Testis (tissue), 5 donors: ENCODE data around the gene SCN11A. TPM values are rescaled to one million over a fixed set of nuclear protein-coding genes. Genes with fewer than 3 reads are reported as not detected.

Experiments
- DNase-seq: peaks from one replicate; pipeline ENCODE4 v3.0.0-alpha.2; 2019
- H3K27ac ChIP-seq, 2 donors: fragments of 200-600 bp; sonication (generic); one replicate each; pipeline ENCODE4 v1.5.1; 2019
- H3K27me3 ChIP-seq: fragments of 200-600 bp; sonication (generic); one replicate; pipeline ENCODE4 v1.5.1; 2019
- H3K36me3 ChIP-seq: fragments of 200-600 bp; sonication (generic); one replicate; pipeline ENCODE4 v1.5.1; 2017; ENCODE audit warnings: low read depth; ENCODE audit errors: missing control alignments
- H3K4me1 ChIP-seq: fragments of 200-600 bp; sonication (generic); one replicate; pipeline ENCODE4 v1.5.1; 2019
- H3K4me3 ChIP-seq, 2 donors: fragments of 200-600 bp; sonication (generic); one replicate each; pipeline ENCODE4 v1.5.1; 2017 to 2019
- H3K9me3 ChIP-seq: fragments of 200-600 bp; sonication (generic); one replicate; pipeline ENCODE4 v1.5.1; 2017
- CTCF ChIP-seq, 3 experiments: fragments of 450-650 bp in 2 of 3; fragments of 200-600 bp in 1 of 3; sonication (generic) in 1 of 3; IDR thresholded peaks; one replicate each; pipeline ENCODE4 v1.5.1; 2016 to 2019; ENCODE audit warnings: antibody characterized with exemption in 3 of 3, mild to moderate bottlenecking in 2 of 3, moderate library complexity in 1 of 3
- POLR2A ChIP-seq: fragments of 450-650 bp; IDR thresholded peaks from one replicate; pipeline ENCODE4 v1.6.1; 2017; ENCODE audit warnings: antibody characterized with exemption, mild to moderate bottlenecking, moderate library complexity
- WGBS, 2 donors: methylation state at CpG; one replicate each; pipeline ENCODE4 v1.1.5; 2018; 5-methylcytosine and 5-hydroxymethylcytosine counted together
- intact Hi-C: fragments of 100-400 bp; cut with DNase I; formaldehyde crosslinking; loops from one replicate; pipeline ENCODE4 v1.15.1; 2023; ENCODE audit warnings: low total_unique reads
- long read RNA-seq, 2 donors: transcript quantifications; one replicate each; lab custom pipeline, GENCODE V29; 2026
- polyA plus RNA-seq: library from polyadenylated mRNA; stranded (reverse); fragments of 350-450 nt; fragmentation: Illumina TruSeq; extraction: RNeasy Lipid Tissue Mini Kit (QIAGEN cat#74804); gene quantifications from one replicate; pipeline ENCODE4 v1.2.3, GENCODE V29; 2014; ENCODE audit warnings: low read depth, low replicate concordance; ENCODE audit not compliant: insufficient read depth
- total RNA-seq, 2 donors: library from RNA; depleted of rRNA; stranded (reverse); fragments of >200 nt; gene quantifications; one replicate each; pipeline ENCODE4 v1.2.3, GENCODE V29; 2016

Gene SCN11A
- total RNA-seq = 1 to 10 TPM; 3.0 to 3.5 TPM
- polyA plus RNA-seq = 1.8 TPM
- long read RNA-seq, donor 1 = 0 reads
- long read RNA-seq, donor 2 = 0 reads

GRCh38 chr3:39051649-39052561 is at the start of gene SCN11A, which contains the start of gene WDR48:
Gene SCN11A (minus strand): TSS chr3:39051944. CDS start chr3:38950362, 101,582 bp downstream.
Gene WDR48 (plus strand): TSS chr3:39052016. CDS start chr3:39052026, 10 bp downstream.
- Histone ChIP-seq H3K27ac (peak within 1 kb of the TSS; percentile 91 to 98), H3K36me3 (no peaks in the 10 kb centered on the region), H3K27me3 (no peaks in the 10 kb centered on the region), H3K4me1 (peaks cover 12% of the 10 kb centered on the region), H3K4me3 (peak within 1 kb of the TSS; percentile 91 to 99), H3K9me3 (no peaks in the 10 kb centered on the region)
- 0% methylated on average over 23 to 68 of the region's 68 CpGs for WGBS, 2 donors
- intact Hi-C loops = no loop called here
- TF ChIP-seq POLR2A (peak; percentile 64), CTCF (IDR thresholded peaks at IDR 0.05) (no peak)
- peak; percentile 98 for DNase-seq

- DNase-seq = no peak
- Histone ChIP-seq H3K4me3 (no peak overlapping the region), H3K9me3 (no peaks in the 10 kb centered on the region), H3K36me3 (no peaks in the 10 kb centered on the region), H3K27ac (no peak overlapping the region), H3K4me1 (peaks cover 31% of the 10 kb centered on the region), H3K27me3 (no peaks in the 10 kb centered on the region)
- intact Hi-C loops = no loop called here
- 91 to 95% methylated on average over 5 of the region's 5 CpGs for WGBS, 2 donors
- TF ChIP-seq POLR2A (no peak), CTCF (IDR thresholded peaks at IDR 0.05) (peak in 2 of 3 experiments; percentile 10 to 36)
These were observed 49.4 kb upstream of the SCN11A start for GRCh38 chr3:39101022-39101689.

GRCh38 chr3:39100500-39100886 is 48.7 kb upstream of the SCN11A start:
- Histone ChIP-seq H3K4me3 (no peak overlapping the region), H3K27me3 (no peaks in the 10 kb centered on the region), H3K36me3 (no peaks in the 10 kb centered on the region), H3K4me1 (peaks cover 34% of the 10 kb centered on the region), H3K27ac (no peak overlapping the region), H3K9me3 (no peaks in the 10 kb centered on the region)
- intact Hi-C loops = no loop called here
- 91 to 93% methylated on average over 8 to 9 of the region's 9 CpGs for WGBS, 2 donors
- DNase-seq = no peak
- TF ChIP-seq POLR2A (no peak), CTCF (IDR thresholded peaks at IDR 0.05) (no peak)

GRCh38 chr3:39099738-39100499 is 48.2 kb upstream of the SCN11A start:
- H3K27me3 ChIP-seq = no peaks in the 10 kb centered on the region
- no peak for TF ChIP-seq POLR2A
- 90 to 95% methylated on average over 2 of the region's 2 CpGs for WGBS, 2 donors
- no peak for DNase-seq
- no peaks in the 10 kb centered on the region for H3K9me3 ChIP-seq
- intact Hi-C loops = no loop called here
- H3K4me1 ChIP-seq = peaks cover 38% of the 10 kb centered on the region
- H3K36me3 ChIP-seq = no peaks in the 10 kb centered on the region
- no peak overlapping the region for H3K4me3 ChIP-seq
- no peak overlapping the region for H3K27ac ChIP-seq
